Calu3 (cell line): Measurements from ENCODE around the gene NOL12. TPM values are rescaled to one million over a fixed set of nuclear protein-coding genes. Genes with fewer than 3 reads are reported as not detected.

ENCODE experiments used
- BruUV-seq: library from RNA; stranded (reverse); fragments of 400-500 nt; replicated peaks from 2 replicates; lab custom pipeline; 2021; lab: Mats Ljungman, UMichigan
- CTCF ChIA-PET: fragments of 300-600 bp; sonication (Branson Sonifier 250); formaldehyde crosslinking; loops from one replicate; lab custom pipeline; 2022; ENCODE audit warnings: antibody characterized with exemption; lab: Charles Lee
- DNase-seq: peaks from one replicate; pipeline ENCODE4 v3.0.0; 2022
- H3K27ac Mint-ChIP-seq: one replicate; pipeline ENCODE4 v1.8.0; 2022; ENCODE audit warnings: mixed read lengths; ENCODE audit not compliant: unreplicated experiment
- H3K27me3 Mint-ChIP-seq: one replicate; pipeline ENCODE4 v1.8.0; 2022; ENCODE audit warnings: mixed read lengths; ENCODE audit not compliant: unreplicated experiment
- H3K36me3 Mint-ChIP-seq: one replicate; pipeline ENCODE4 v1.8.0; 2022; ENCODE audit warnings: mild to moderate bottlenecking, moderate library complexity, mixed read lengths; ENCODE audit not compliant: insufficient read depth, unreplicated experiment
- H3K4me1 Mint-ChIP-seq: one replicate; pipeline ENCODE4 v1.8.0; 2022; ENCODE audit warnings: mild to moderate bottlenecking, low read depth, mixed read lengths; ENCODE audit not compliant: unreplicated experiment
- H3K4me3 Mint-ChIP-seq: one replicate; pipeline ENCODE4 v1.8.0; 2022; ENCODE audit warnings: mild to moderate bottlenecking, low read depth, moderate library complexity, mixed read lengths; ENCODE audit not compliant: unreplicated experiment
- H3K9me3 Mint-ChIP-seq: one replicate; pipeline ENCODE4 v1.8.0; 2022; ENCODE audit warnings: low read depth, mixed read lengths; ENCODE audit not compliant: unreplicated experiment
- intact Hi-C: fragments of 100-400 bp; cut with micrococcal nuclease; formaldehyde crosslinking; loops from one replicate; pipeline ENCODE4 v1.10.0; 2022; ENCODE audit not compliant: unreplicated experiment
- total RNA-seq: library from RNA; stranded (reverse); gene quantifications from 2 replicates; pipeline ENCODE4 v1.2.3, GENCODE V29; 2022
- TF ChIP-seq, protein P1 (sequence below): fragments of 200-600 bp; IDR thresholded peaks from one replicate; pipeline ENCODE4 v1.8.0; 2022; ENCODE audit warnings: antibody characterized with exemption; ENCODE audit not compliant: unreplicated experiment

Gene NOL12
- total RNA-seq, 1 experiment from 2014 or later: 26.8 TPM

GRCh38 chr22:37681001-37681424, 5.1 kb upstream of the NOL12 start:
- no TSS peak for BruUV-seq
- H3K36me3 Mint-ChIP-seq: peaks cover 31% of the 10 kb centered on the region
- TF ChIP-seq, protein P1, sequence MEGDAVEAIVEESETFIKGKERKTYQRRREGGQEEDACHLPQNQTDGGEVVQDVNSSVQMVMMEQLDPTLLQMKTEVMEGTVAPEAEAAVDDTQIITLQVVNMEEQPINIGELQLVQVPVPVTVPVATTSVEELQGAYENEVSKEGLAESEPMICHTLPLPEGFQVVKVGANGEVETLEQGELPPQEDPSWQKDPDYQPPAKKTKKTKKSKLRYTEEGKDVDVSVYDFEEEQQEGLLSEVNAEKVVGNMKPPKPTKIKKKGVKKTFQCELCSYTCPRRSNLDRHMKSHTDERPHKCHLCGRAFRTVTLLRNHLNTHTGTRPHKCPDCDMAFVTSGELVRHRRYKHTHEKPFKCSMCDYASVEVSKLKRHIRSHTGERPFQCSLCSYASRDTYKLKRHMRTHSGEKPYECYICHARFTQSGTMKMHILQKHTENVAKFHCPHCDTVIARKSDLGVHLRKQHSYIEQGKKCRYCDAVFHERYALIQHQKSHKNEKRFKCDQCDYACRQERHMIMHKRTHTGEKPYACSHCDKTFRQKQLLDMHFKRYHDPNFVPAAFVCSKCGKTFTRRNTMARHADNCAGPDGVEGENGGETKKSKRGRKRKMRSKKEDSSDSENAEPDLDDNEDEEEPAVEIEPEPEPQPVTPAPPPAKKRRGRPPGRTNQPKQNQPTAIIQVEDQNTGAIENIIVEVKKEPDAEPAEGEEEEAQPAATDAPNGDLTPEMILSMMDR: no peak
- no peaks in the 10 kb centered on the region for H3K9me3 Mint-ChIP-seq
- no peak overlapping the region for H3K27ac Mint-ChIP-seq
- DNase-seq: no peak
- H3K4me1 Mint-ChIP-seq: peaks cover 15% of the 10 kb centered on the region
- intact Hi-C loops: loop anchor here (1.0 kb wide), 1 partner anchor 38 kb away; no protein-coding TSS in a partner anchor
- no peak overlapping the region for H3K4me3 Mint-ChIP-seq
- CTCF ChIA-PET: interaction anchor here (0.8 to 2.4 kb wide), 5 partner anchors 20 to 72 kb away, joined by 3 to 42 read pairs (median 5); partner anchors contain the start of gene PDXP
- no peaks in the 10 kb centered on the region for H3K27me3 Mint-ChIP-seq

DNA sequence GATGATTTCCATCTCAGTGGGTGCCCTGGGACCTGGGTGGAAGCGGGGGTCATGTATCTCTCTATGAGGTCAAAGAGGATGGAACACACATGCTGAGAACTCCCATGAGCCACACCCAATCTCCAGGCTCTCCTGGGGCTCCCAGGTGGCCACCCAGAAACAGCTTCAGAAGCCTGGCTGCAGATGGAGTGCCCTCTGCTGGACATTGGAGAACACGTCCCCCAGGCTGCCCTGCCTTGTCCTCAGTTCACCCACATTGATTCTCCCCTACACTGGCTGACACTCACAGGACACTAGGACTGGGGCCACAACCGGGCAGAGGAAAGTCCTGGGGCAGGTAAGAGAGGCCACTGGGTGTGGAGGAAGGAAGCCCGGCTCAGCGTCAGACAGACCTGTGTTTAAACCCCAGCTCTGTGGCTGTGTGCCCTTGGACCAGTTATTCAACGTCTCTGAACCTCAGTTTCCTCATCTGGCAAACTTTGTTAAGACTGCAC, 4.5 kb upstream of the NOL12 start:
- CTCF ChIA-PET: interaction anchor here (0.8 to 2.4 kb wide), 6 partner anchors 20 to 75 kb away, joined by 3 to 42 read pairs (median 4); partner anchors contain the start of gene PDXP
- peak; percentile 86 for DNase-seq
- Mint-ChIP-seq H3K4me1 (peaks cover 21% of the 10 kb centered on the region), H3K4me3 (no peak overlapping the region), H3K27me3 (no peaks in the 10 kb centered on the region), H3K27ac (no peak overlapping the region), H3K9me3 (no peaks in the 10 kb centered on the region), H3K36me3 (peaks cover 31% of the 10 kb centered on the region)
- intact Hi-C loops: loop anchor here (1.0 kb wide), 1 partner anchor 38 kb away; no protein-coding TSS in a partner anchor
- TF ChIP-seq, protein P1: peak; percentile 90
- BruUV-seq: no TSS peak

DNA sequence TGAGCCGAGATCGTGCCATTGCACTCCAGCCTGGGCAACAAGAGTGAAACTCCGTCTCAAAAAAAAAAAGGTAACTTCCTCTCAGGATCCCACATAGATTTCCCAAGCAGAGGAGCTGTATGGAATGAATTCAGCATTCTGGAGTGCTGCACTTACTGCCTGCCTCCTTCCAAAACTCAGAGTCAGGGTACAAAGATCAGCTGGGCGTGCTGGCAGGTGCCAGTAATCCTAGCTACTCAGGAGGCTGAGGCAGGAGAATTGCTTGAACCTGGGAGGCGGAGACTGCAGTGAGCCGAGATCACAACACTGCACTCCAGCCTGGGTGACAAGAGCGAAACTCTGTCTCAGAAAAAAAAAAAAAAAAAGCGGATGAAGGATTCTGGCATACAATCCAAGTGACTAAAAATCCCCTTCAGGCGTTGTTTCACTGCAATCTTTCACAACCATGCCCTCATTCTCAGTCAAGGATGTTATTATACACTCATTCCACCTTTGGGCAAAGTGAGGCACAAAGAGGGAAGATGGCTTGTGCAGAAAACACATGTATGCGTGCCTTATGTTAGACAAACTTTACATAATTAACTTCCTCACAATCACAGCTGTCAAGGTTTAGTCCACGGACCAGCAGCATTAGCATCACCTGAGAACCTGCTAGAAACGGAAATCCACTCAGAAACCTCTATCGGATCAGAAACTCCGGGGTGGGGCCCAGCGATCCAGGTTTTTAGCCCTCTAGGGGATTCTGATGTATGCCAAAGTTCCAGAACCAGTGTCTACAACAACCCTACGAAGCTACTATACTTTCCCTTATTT, 1.1 kb upstream of the NOL12 start:
- CTCF ChIA-PET: interaction anchor here (1.9 kb wide), 1 partner anchor 27 kb away, joined by 6 read pairs; the partner anchor contains the start of gene PDXP
- intact Hi-C loops: no loop called here
- no peak overlapping the region for H3K27ac Mint-ChIP-seq
- no TSS peak for BruUV-seq
- no peak for DNase-seq
- H3K36me3 Mint-ChIP-seq: peaks cover 37% of the 10 kb centered on the region
- peaks cover 52% of the 10 kb centered on the region for H3K4me1 Mint-ChIP-seq
- H3K9me3 Mint-ChIP-seq: no peaks in the 10 kb centered on the region
- TF ChIP-seq, protein P1: no peak
- peak overlapping the region; percentile 94 for H3K4me3 Mint-ChIP-seq
- no peaks in the 10 kb centered on the region for H3K27me3 Mint-ChIP-seq

- Mint-ChIP-seq H3K4me1 (peaks cover 42% of the 10 kb centered on the region), H3K36me3 (peaks cover 59% of the 10 kb centered on the region), H3K27me3 (no peaks in the 10 kb centered on the region), H3K9me3 (no peaks in the 10 kb centered on the region), H3K4me3 (no peak overlapping the region), H3K27ac (no peak overlapping the region)
- intact Hi-C loops: no loop called here
- CTCF ChIA-PET: no interaction called here
- no peak for DNase-seq
- BruUV-seq: no TSS peak
- TF ChIP-seq, protein P1: no peak
Measured at GRCh38 chr22:37690407-37690806, 4.3 kb downstream of the NOL12 start.
